ENCODE measurements around the gene DOLPP1.

DNA sequence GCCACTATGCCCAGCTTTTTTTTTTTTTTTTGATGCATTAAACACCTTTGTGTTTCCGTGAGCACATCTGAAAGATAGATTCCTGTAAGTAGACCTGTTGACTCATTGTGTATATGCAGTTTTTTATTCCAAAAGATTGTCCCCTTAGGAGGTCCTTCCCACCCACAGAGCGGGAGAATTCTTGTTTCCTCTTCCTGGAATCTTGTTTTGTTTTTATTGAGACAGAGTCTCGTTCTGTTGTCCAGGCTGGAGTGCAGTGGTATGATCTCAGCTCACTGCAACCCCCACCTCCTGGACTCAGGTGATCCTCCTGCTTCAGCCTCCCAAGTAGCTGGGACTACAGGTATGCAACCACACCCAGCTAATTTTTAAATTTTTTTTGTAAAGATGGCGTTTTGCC is 37.9 kb downstream of the DOLPP1 start:
- TF ChIP-seq, protein P1, sequence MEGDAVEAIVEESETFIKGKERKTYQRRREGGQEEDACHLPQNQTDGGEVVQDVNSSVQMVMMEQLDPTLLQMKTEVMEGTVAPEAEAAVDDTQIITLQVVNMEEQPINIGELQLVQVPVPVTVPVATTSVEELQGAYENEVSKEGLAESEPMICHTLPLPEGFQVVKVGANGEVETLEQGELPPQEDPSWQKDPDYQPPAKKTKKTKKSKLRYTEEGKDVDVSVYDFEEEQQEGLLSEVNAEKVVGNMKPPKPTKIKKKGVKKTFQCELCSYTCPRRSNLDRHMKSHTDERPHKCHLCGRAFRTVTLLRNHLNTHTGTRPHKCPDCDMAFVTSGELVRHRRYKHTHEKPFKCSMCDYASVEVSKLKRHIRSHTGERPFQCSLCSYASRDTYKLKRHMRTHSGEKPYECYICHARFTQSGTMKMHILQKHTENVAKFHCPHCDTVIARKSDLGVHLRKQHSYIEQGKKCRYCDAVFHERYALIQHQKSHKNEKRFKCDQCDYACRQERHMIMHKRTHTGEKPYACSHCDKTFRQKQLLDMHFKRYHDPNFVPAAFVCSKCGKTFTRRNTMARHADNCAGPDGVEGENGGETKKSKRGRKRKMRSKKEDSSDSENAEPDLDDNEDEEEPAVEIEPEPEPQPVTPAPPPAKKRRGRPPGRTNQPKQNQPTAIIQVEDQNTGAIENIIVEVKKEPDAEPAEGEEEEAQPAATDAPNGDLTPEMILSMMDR (IDR thresholded peaks at IDR 0.05): no peak
- no peak for TF ChIP-seq POLR2A (IDR thresholded peaks at IDR 0.05)

Data from testis (tissue), 2 donors.